ENCODE measurements around the gene OTOF.

- TF ChIP-seq CTCF (IDR thresholded peaks at IDR 0.05; ENCODE audit: extremely low read depth in 1 of 2, insufficient read depth in 1 of 2, low read depth in 1 of 2, low read length in 2 of 2) (no peak), POLR2A (IDR thresholded peaks at IDR 0.05; ENCODE audit: low read depth, low read length) (no peak), MYC (IDR thresholded peaks at IDR 0.05; ENCODE audit: low read depth, low read length) (no peak), EZH2 (IDR thresholded peaks at IDR 0.05; ENCODE audit: borderline replicate concordance, low read depth, low read length, severe bottlenecking) (no peak), POLR2AphosphoS5 (IDR thresholded peaks at IDR 0.05; ENCODE audit: insufficient read depth, low read depth, low read length) (no peak), MAX (IDR thresholded peaks at IDR 0.05; ENCODE audit: insufficient read depth, insufficient read length) (no peak), FOS (IDR thresholded peaks at IDR 0.05; ENCODE audit: borderline replicate concordance, insufficient read depth, low read length) (no peak), JUN (IDR thresholded peaks at IDR 0.05; ENCODE audit: borderline replicate concordance, insufficient read depth, insufficient read length, low read depth) (no peak), GATA2 (IDR thresholded peaks at IDR 0.05; ENCODE audit: insufficient read depth, insufficient read length, low read depth, low read length) (no peak)
Measured at GRCh38 chr2:26511466-26511865, 33.5 kb upstream of the OTOF start.

Measured in endothelial cell of umbilical vein (primary cell).